ENCODE measurements around the gene ARPC2.
"Not testable (repeated sequence)": the region's sequence is repeated elsewhere in the genome, so short reads cannot be mapped to it uniquely, and the experiment has no call there.

The ARPC2 gene

GRCh38 chr2:218216674-218217359 is at the start of gene ARPC2:
Gene ARPC2 (plus strand): TSS chr2:218217189. CDS start chr2:218217471, 282 bp downstream.
- DNase-seq (ENCODE audit: low read depth): peak; percentile 91

DNA sequence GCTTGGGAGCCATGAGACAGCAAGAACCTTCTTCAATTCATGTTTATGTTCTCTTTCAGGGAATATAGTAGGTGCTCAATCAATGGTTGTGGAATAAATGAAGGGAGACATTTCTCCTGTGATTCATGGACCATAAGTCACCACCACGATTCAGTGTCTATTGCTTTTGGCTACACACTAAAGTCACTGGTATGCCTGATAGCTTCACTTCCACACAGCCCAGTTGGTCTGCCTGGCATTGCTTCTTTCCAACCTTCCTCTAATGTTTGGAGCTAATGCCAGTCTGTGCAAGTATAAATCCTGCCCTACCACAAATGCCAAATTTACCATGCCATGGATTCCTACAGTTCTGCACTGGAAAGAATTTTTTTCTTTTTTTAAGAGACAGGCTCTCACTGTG is 49.0 kb upstream of the ARPC2 start:
- DNase-seq (ENCODE audit: low read depth): no peak

GRCh38 chr2:218168635-218169462 is 48.1 kb upstream of the ARPC2 start:
- DNase-seq (ENCODE audit: low read depth): no peak

GRCh38 chr2:218169757-218170546 is 47.0 kb upstream of the ARPC2 start:
- peak; percentile 23 for DNase-seq (ENCODE audit: low read depth)

GRCh38 chr2:218171744-218172143 is 45.2 kb upstream of the ARPC2 start:
- DNase-seq (ENCODE audit: low read depth): not testable (repeated sequence)

DNA sequence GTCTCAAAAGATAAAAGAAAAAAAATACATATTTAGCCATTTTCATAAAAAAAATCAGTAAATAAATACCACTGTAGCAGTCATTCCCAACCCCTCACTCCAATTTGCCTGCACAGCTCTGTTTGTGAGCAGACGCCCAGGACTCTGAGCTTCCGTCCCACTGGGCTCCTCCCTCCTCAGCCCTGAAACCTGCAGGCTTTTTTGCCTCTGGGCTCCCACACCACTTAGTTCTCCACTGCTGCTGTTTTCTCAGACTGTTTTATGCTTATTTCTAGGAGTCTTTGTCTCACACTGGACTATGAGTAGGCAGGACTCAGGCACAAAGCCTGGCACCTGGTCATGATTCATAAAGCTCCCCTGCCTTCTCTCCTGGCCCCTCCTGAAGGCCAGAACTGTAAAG is 44.1 kb upstream of the ARPC2 start:
- no peak for DNase-seq (ENCODE audit: low read depth)

DNA sequence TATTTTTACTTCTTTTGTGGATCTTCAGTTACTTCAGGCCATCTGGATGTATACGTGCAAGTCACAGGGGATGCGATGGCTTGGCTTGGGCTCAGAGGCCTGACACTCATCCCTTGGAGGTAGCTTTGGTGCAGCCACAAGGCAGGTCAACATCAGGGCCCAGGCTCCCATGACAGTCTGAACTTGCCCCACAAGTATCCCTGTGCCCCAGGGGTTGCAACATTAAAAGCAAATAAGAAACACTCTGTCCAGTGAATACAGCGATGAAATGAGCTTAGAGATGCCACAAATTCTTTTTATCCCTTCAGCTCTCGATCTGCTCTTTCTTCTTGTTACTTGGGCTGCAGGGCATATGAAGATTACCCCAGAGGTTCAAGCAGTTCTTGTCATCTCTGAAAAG is 37.2 kb upstream of the ARPC2 start:
- no peak for DNase-seq (ENCODE audit: low read depth)

- peak; percentile 31 for DNase-seq (ENCODE audit: low read depth)
Measured at GRCh38 chr2:218180467-218181114, 36.4 kb upstream of the ARPC2 start.

DNA sequence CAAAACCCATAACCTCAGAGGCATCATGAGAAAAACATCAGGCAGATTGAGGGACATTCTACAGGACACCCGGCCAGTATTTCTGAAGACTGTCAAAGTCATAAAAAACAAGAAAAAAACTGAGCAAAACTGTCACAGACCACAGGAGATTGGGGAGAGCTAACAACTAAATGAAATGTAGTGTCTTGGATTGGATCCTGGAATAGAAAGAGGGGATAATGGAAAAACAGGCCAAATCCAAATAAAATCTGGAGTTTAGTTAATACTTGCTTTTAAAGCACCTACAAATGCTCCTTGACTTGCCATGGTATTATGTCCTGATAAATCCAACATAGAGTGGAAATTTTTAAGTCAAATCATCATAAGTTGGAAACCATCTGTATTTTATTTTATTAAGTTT is 32.7 kb upstream of the ARPC2 start:
- no peak for DNase-seq (ENCODE audit: low read depth)

DNA sequence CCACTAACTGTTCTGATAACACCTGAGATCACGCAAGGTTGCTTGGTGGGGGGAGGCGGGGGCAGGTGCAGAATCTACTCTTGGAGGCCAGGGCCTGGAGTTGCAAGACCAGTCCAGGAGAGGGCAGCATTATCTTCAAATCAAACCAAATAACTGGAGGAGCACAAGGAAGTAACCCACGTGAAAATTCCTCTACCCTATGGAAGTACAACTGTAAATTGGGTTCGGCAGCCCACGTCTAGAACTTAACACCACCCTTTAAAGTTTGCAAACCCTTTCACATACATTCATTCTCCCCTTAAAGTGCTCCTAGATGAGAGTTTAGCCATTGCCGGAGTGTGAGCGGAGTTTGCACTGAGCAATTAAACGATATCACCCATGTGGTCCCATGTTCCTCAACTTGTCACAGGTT is 30.6 kb upstream of the ARPC2 start:
- peak; percentile 54 for DNase-seq (ENCODE audit: low read depth)

- DNase-seq (ENCODE audit: low read depth): no peak
Measured at GRCh38 chr2:218186876-218187275, 30.1 kb upstream of the ARPC2 start.

- DNase-seq (ENCODE audit: low read depth): no peak
Measured at GRCh38 chr2:218187296-218188015, 29.5 kb upstream of the ARPC2 start.

DNA sequence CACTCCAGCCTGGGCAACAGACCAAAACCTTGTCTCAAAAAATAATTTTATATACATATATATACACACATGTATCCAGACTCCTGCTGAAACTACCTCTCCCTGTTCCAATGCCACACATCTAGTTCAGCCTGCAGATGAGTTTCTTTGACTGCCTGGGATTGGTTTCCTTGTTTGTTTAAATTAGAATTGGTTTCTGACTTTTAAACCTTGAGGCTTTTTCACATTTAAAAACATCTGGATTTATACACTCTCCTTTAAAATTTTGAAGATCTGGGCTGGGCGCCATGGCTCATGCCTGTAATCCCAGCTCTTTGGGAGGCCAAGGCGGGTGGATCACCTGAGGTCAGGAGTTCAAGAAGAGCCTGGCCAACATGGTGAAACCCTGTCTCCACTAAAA is 28.5 kb upstream of the ARPC2 start:
- no peak for DNase-seq (ENCODE audit: low read depth)

DNA sequence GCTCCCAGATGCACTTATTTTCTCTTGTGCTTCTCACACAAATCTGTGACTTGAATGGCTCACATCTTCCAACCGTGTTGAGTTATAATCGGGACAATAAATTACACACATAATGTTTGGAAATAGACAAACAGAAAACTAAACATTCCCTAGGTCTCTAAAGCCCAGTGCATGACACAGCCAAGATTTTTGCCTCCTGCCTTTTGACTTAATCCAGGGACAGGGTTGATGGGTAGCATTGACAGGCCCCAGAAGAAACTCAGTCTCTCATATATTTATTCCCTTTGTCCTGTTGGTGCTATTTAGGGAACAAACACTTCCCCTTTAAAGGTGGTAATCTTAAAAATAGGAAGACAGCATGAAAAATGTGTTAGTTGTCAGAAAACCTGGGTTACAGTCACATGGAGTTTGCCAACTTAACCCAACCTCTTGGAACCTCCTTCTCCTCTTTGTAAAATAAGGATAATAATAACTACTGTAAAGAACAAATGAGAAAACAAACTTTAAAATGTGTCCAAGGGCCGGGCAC is 24.0 kb upstream of the ARPC2 start:
- DNase-seq (ENCODE audit: low read depth): no peak

DNA sequence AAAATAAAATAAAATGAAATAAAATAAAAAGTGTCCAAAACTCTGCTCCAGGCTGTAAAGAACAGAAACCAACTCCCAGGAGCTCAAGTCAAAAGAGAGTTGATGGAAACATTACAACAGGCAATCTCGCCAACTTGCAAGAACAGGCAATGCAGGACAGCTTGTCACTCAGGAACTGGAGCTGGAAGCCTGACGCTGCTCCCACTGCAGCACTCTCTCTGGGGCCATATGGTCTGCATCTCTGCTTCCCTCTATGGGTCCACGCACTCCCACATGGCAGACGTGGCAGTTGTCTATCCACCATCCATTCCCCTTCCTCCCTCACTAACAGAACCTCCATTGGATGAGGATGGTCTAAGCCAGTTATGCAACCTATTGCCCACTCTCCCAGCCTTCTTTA is 23.3 kb upstream of the ARPC2 start:
- DNase-seq (ENCODE audit: low read depth): no peak

- DNase-seq (ENCODE audit: low read depth): no peak
Measured at GRCh38 chr2:218194880-218195279, 22.1 kb upstream of the ARPC2 start.

- no peak for DNase-seq (ENCODE audit: low read depth)
Measured at GRCh38 chr2:218196974-218197373, 20.0 kb upstream of the ARPC2 start.

DNA sequence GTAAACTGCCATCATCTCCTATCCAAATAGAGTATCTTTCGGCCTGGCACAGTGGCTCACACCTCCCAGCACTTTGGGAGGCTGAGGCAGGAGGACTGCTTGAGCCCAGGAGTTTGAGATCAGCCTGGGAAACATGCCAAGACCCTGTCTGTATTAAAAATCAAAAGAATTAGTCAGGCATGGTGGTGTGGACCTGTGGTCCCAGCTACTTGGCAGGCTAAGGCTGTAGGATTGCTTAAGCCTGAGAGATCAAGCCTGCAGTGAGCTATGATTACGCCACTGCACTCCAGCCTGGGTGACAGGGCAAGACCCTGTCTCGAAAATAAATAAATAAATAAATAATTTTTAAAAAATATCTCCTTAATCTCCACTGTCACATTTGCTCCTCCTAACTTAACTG is 14.7 kb upstream of the ARPC2 start:
- DNase-seq (ENCODE audit: low read depth): no peak

DNA sequence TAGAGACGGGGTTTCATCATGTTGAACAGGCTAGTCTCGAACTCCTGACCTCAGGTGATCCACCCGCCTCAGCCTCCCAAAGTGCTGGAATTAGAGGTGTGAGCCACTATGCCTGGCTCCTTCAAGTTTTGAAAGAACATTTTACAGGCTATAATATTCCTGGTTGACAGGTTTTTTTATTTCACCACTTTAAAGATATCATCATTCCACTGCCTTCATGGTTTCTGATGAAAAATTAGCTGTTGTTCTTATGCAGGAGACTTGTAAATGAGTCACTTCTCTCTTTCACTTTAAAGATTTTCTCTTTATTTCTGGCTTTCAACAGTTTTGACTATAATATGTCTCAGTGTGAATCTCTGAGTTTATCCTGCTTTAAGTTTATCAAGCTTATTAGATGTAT is 7.9 kb upstream of the ARPC2 start:
- DNase-seq (ENCODE audit: low read depth): no peak

DNA sequence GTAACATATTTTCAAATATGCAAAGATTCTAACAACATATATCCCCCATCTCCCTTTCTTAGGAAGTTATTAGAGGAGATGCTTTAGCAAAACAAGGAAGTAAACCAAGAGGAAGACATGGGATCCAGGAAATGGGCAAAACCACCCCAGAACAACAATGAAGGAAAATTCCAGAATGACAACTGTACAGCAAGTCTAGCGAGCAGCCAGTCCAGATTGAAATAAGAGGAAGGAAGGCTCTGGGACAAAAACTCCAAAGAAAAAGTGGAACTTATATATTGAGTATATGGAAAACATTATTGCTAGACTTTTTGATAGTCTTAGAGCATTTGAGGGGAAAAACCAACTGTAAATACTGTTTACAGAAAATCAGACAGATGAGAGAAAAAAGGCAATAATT is 2.9 kb upstream of the ARPC2 start:
- DNase-seq (ENCODE audit: low read depth): no peak

DNA sequence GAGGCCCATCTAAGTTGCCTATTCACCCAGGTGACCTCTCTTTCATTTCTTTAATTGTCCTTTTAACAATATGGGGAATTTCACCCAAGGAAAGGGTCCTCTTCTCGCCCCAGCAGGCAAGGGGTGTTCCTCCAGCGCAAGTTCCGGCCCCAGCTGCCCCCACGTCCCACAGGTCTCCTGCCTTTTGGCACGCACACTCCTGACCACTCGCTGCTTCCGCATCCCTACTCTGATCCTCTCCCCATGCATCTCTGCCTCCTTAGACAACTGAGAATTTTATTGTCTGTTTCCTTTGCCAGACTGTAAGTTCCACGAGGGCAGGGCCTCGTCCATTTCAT is 684 bp upstream of the ARPC2 start:
- no peak for DNase-seq (ENCODE audit: low read depth)

All from stromal cell of bone marrow (primary cell).